ENCODE data around the gene HLA-A.

HLA-A gene

GRCh38 chr6:29935273-29935955, 6.9 kb upstream of the HLA-A start:
- no peaks in the 10 kb centered on the region for H3K4me1 ChIP-seq (ENCODE audit: control insufficient read depth, insufficient read depth, low read length)

GRCh38 chr6:29938746-29939508, 3.4 kb upstream of the HLA-A start:
- Histone ChIP-seq H3K9me3 (ENCODE audit: control insufficient read depth, insufficient read depth, low read depth, low read length) (no peaks in the 10 kb centered on the region), H3K4me3 (ENCODE audit: low read depth, low read length) (no peak overlapping the region), H3K27me3 (ENCODE audit: control insufficient read depth, insufficient read depth, low read length) (no peaks in the 10 kb centered on the region; the same call in 1 of the 2 replicates), H3K4me1 (ENCODE audit: control insufficient read depth, insufficient read depth, low read length) (no peaks in the 10 kb centered on the region), H3K36me3 (ENCODE audit: control insufficient read depth, insufficient read depth, low read length) (peaks cover 6% of the 10 kb centered on the region; the same call in 1 of the 2 replicates), H3K27ac (ENCODE audit: low read depth, low read length) (no peak overlapping the region), H3K9ac (ENCODE audit: low read length) (no peak overlapping the region)

More at GRCh38 chr6:29935273-29935955, 6.9 kb upstream of the HLA-A start:
- no peaks in the 10 kb centered on the region for H3K27me3 ChIP-seq (ENCODE audit: control insufficient read depth, insufficient read depth, low read length)
- H3K4me3 ChIP-seq (ENCODE audit: low read depth, low read length): no peak overlapping the region
- H3K9me3 ChIP-seq (ENCODE audit: control insufficient read depth, insufficient read depth, low read depth, low read length): peaks cover 2% of the 10 kb centered on the region; the same call in 1 of the 2 replicates
- H3K36me3 ChIP-seq (ENCODE audit: control insufficient read depth, insufficient read depth, low read length): no peaks in the 10 kb centered on the region
- no peak overlapping the region for H3K27ac ChIP-seq (ENCODE audit: low read depth, low read length)
- H3K9ac ChIP-seq (ENCODE audit: low read length): no peak overlapping the region

DNA sequence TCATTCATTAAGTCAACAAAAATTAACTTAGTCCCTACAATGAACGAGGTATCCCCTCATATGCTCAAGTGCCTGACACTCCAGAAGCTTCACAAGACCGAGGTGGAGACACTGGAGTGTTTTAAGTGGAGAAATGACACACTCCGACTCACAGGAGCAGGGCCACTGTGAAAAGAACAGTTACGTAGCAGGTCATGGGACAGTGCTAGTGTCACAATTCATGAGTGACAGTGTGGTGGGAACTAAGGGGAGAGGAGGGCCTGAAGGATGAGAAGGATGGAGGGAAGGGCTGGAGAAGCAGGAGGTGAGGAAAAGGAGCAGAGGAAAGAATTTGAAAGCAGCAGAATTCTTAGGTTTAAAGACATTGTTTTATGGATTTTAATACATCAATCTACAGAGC, 1.3 kb upstream of the HLA-A start:
- peaks cover 20% of the 10 kb centered on the region; the same call in 1 of the 2 replicates for H3K36me3 ChIP-seq (ENCODE audit: control insufficient read depth, insufficient read depth, low read length)
- H3K4me1 ChIP-seq (ENCODE audit: control insufficient read depth, insufficient read depth, low read length): no peaks in the 10 kb centered on the region
- no peak overlapping the region for H3K9ac ChIP-seq (ENCODE audit: low read length)
- no peaks in the 10 kb centered on the region for H3K9me3 ChIP-seq (ENCODE audit: control insufficient read depth, insufficient read depth, low read depth, low read length)
- no peak overlapping the region for H3K4me3 ChIP-seq (ENCODE audit: low read depth, low read length)
- H3K27ac ChIP-seq (ENCODE audit: low read depth, low read length): no peak overlapping the region
- no peaks in the 10 kb centered on the region; the same call in 1 of the 2 replicates for H3K27me3 ChIP-seq (ENCODE audit: control insufficient read depth, insufficient read depth, low read length)

GRCh38 chr6:29941471-29941870, 861 bp upstream of the HLA-A start:
- H3K9ac ChIP-seq (ENCODE audit: low read length): no peak overlapping the region
- H3K4me1 ChIP-seq (ENCODE audit: control insufficient read depth, insufficient read depth, low read length): no peaks in the 10 kb centered on the region
- H3K27me3 ChIP-seq (ENCODE audit: control insufficient read depth, insufficient read depth, low read length): no peaks in the 10 kb centered on the region; the same call in 1 of the 2 replicates
- no peak overlapping the region for H3K27ac ChIP-seq (ENCODE audit: low read depth, low read length)
- H3K36me3 ChIP-seq (ENCODE audit: control insufficient read depth, insufficient read depth, low read length): peaks cover 20% of the 10 kb centered on the region; the same call in 1 of the 2 replicates
- H3K9me3 ChIP-seq (ENCODE audit: control insufficient read depth, insufficient read depth, low read depth, low read length): no peaks in the 10 kb centered on the region
- no peak overlapping the region for H3K4me3 ChIP-seq (ENCODE audit: low read depth, low read length)

DNA sequence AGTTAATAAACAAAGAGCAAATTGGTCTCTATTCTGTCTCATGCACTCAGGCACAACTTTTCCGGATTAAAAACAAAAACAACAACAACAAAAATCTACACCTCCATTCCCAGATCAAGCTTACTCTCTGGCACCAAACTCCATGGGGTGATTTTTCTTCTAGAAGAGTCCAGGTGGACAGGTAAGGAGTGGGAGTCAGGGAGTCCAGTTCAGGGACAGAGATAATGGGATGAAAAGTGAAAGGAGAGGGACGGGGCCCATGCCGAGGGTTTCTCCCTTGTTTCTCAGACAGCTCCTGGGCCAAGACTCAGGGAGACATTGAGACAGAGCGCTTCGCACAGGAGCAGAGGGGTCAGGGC, 437 bp upstream of the HLA-A start:
- Histone ChIP-seq H3K4me3 (ENCODE audit: low read depth, low read length) (peak overlapping the region; percentile 80), H3K9ac (ENCODE audit: low read length) (no peak overlapping the region), H3K36me3 (ENCODE audit: control insufficient read depth, insufficient read depth, low read length) (peaks cover 20% of the 10 kb centered on the region; the same call in 1 of the 2 replicates), H3K27ac (ENCODE audit: low read depth, low read length) (no peak overlapping the region), H3K4me1 (ENCODE audit: control insufficient read depth, insufficient read depth, low read length) (no peaks in the 10 kb centered on the region), H3K27me3 (ENCODE audit: control insufficient read depth, insufficient read depth, low read length) (no peaks in the 10 kb centered on the region; the same call in 1 of the 2 replicates), H3K9me3 (ENCODE audit: control insufficient read depth, insufficient read depth, low read depth, low read length) (no peaks in the 10 kb centered on the region)

- H3K27ac ChIP-seq (ENCODE audit: low read depth, low read length): no peak overlapping the region
- H3K4me3 ChIP-seq (ENCODE audit: low read depth, low read length): peak overlapping the region; percentile 80
- no peaks in the 10 kb centered on the region; the same call in 1 of the 2 replicates for H3K27me3 ChIP-seq (ENCODE audit: control insufficient read depth, insufficient read depth, low read length)
- H3K9ac ChIP-seq (ENCODE audit: low read length): peak overlapping the region; percentile 57
- no peaks in the 10 kb centered on the region for H3K9me3 ChIP-seq (ENCODE audit: control insufficient read depth, insufficient read depth, low read depth, low read length)
- H3K4me1 ChIP-seq (ENCODE audit: control insufficient read depth, insufficient read depth, low read length): no peaks in the 10 kb centered on the region
- peaks cover 20% of the 10 kb centered on the region; the same call in 1 of the 2 replicates for H3K36me3 ChIP-seq (ENCODE audit: control insufficient read depth, insufficient read depth, low read length)
Observed at GRCh38 chr6:29943053-29943966, 978 bp downstream of the HLA-A start.

DNA sequence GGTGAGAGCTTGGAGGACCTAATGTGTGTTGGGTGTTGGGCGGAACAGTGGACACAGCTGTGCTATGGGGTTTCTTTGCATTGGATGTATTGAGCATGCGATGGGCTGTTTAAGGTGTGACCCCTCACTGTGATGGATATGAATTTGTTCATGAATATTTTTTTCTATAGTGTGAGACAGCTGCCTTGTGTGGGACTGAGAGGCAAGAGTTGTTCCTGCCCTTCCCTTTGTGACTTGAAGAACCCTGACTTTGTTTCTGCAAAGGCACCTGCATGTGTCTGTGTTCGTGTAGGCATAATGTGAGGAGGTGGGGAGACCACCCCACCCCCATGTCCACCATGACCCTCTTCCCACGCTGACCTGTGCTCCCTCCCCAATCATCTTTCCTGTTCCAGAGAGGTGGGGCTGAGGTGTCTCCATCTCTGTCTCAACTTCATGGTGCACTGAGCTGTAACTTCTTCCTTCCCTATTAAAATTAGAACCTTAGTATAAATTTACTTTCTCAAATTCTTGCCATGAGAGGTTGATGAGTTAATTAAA, 3.0 kb downstream of the HLA-A start:
- Histone ChIP-seq H3K9ac (ENCODE audit: low read length) (no peak overlapping the region), H3K4me3 (ENCODE audit: low read depth, low read length) (no peak overlapping the region), H3K27me3 (ENCODE audit: control insufficient read depth, insufficient read depth, low read length) (no peaks in the 10 kb centered on the region; the same call in 1 of the 2 replicates)

GRCh38 chr6:29946223-29947076, 4.1 kb downstream of the HLA-A start:
- no peaks in the 10 kb centered on the region for H3K4me1 ChIP-seq (ENCODE audit: control insufficient read depth, insufficient read depth, low read length)
- no peaks in the 10 kb centered on the region; the same call in 1 of the 2 replicates for H3K27me3 ChIP-seq (ENCODE audit: control insufficient read depth, insufficient read depth, low read length)
- no peak overlapping the region for H3K9ac ChIP-seq (ENCODE audit: low read length)
- no peak overlapping the region for H3K4me3 ChIP-seq (ENCODE audit: low read depth, low read length)
- H3K9me3 ChIP-seq (ENCODE audit: control insufficient read depth, insufficient read depth, low read depth, low read length): no peaks in the 10 kb centered on the region
- H3K27ac ChIP-seq (ENCODE audit: low read depth, low read length): no peak overlapping the region
- peaks cover 20% of the 10 kb centered on the region; the same call in 1 of the 2 replicates for H3K36me3 ChIP-seq (ENCODE audit: control insufficient read depth, insufficient read depth, low read length)

More for the DNA sequence above, 3.0 kb downstream of the HLA-A start:
- Histone ChIP-seq H3K36me3 (ENCODE audit: control insufficient read depth, insufficient read depth, low read length) (peaks cover 20% of the 10 kb centered on the region; the same call in 1 of the 2 replicates), H3K27ac (ENCODE audit: low read depth, low read length) (no peak overlapping the region), H3K9me3 (ENCODE audit: control insufficient read depth, insufficient read depth, low read depth, low read length) (no peaks in the 10 kb centered on the region), H3K4me1 (ENCODE audit: control insufficient read depth, insufficient read depth, low read length) (no peaks in the 10 kb centered on the region)

DNA sequence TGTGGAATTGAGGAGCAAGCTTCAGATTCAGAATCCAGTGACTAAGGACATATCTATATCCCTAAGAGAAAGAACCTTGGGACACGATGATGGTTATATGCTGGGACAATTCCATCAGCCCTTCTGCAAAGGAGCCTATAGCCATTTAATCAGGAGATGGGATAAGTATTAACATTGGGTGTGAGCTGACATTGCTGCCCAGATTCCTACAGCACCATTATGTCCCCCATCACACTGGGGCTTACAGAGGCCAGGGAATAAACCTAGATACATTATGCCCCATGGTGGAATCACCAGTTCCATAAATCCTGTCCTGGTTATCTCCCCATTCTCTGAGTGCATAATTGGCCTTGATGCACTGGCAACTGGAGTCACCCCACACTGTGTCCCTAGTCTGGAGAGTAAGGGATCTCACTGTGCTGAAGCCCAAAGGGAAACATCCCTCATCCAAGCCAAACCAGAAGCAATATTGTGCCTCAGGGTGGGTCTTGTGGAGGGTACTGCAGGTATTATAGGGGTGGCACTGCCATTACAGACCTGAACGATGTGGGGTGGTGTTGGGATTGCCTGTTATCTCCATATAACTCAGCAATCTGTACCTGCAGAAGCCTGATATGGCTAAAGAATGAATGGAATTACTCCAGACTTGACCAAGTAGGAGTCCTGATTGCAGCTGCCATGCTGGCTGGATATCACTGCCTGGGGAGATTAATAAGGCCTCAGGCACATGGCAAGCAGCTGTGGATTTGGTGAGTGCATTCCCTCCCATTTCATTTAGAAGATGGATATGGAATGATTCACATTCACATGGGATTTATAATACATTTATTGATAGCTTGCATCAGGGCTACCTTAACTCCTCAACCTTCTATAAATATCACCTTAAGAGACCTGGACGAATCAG, 5.0 kb downstream of the HLA-A start:
- Histone ChIP-seq H3K9ac (ENCODE audit: low read length) (no peak overlapping the region), H3K36me3 (ENCODE audit: control insufficient read depth, insufficient read depth, low read length) (peaks cover 20% of the 10 kb centered on the region; the same call in 1 of the 2 replicates), H3K27ac (ENCODE audit: low read depth, low read length) (no peak overlapping the region), H3K27me3 (ENCODE audit: control insufficient read depth, insufficient read depth, low read length) (no peaks in the 10 kb centered on the region), H3K4me3 (ENCODE audit: low read depth, low read length) (no peak overlapping the region), H3K4me1 (ENCODE audit: control insufficient read depth, insufficient read depth, low read length) (no peaks in the 10 kb centered on the region), H3K9me3 (ENCODE audit: control insufficient read depth, insufficient read depth, low read depth, low read length) (no peaks in the 10 kb centered on the region)

Measured in HUES6 (cell line).